ENCODE results near the gene SESN3. TPM values are rescaled to one million over a fixed set of nuclear protein-coding genes. Genes with fewer than 3 reads are reported as not detected.

The SESN3 gene
- total and polyA plus RNA-seq, 4 donors = 4.0 to 73.3 (median 20.1) TPM

GRCh38 chr11:95163106-95163505, 67.9 kb downstream of the SESN3 start:
- H3K9ac ChIP-seq (ENCODE audit: insufficient read depth in 1 of 2, low read length in 2 of 2) = no peak overlapping the region
- DNase-seq (no peak), ATAC-seq (ENCODE audit: insufficient read depth, low FRiP score) (no peak)
- H3K9me3 ChIP-seq (ENCODE audit: control insufficient read depth in 4 of 4, insufficient read depth in 3 of 4, low read length in 3 of 4) = no peaks in the 10 kb centered on the region
- peaks cover 0 to 4% (median 0%) of the 10 kb centered on the region in 4 donors for H3K36me3 ChIP-seq (ENCODE audit: control insufficient read depth in 4 of 4, insufficient read depth in 4 of 4, low read length in 4 of 4)
- no peak overlapping the region for H3K4me3 ChIP-seq
- no peak overlapping the region for H3K27ac ChIP-seq (ENCODE audit: low read depth in 1 of 2, low read length in 1 of 2)
- TF ChIP-seq CTCF (IDR thresholded peaks at IDR 0.05; ENCODE audit: control extremely low read depth, extremely low read depth) = no peak
- peaks cover 0 to 3% (median 0%) of the 10 kb centered on the region in 5 donors for H3K4me1 ChIP-seq (ENCODE audit: control insufficient read depth in 5 of 5, insufficient read depth in 5 of 5, low read length in 5 of 5)
- 28 to 48% methylated on average over 4 of the region's 4 CpGs for WGBS, 2 donors
- H3K27me3 ChIP-seq (ENCODE audit: control insufficient read depth in 3 of 3, insufficient read depth in 3 of 3, low read length in 2 of 3) = no peaks in the 10 kb centered on the region

- WGBS, 2 donors = 93 to 96% methylated on average over 1 of the region's 1 CpG
- H3K27ac ChIP-seq (ENCODE audit: low read depth in 1 of 2, low read length in 1 of 2) = no peak overlapping the region
- ATAC-seq (ENCODE audit: insufficient read depth, low FRiP score) = no peak
- no peaks in the 10 kb centered on the region for H3K36me3 ChIP-seq (ENCODE audit: control insufficient read depth in 4 of 4, insufficient read depth in 4 of 4, low read length in 4 of 4)
- H3K9ac ChIP-seq (ENCODE audit: insufficient read depth in 1 of 2, low read length in 2 of 2) = no peak overlapping the region
- H3K27me3 ChIP-seq (ENCODE audit: control insufficient read depth in 3 of 3, insufficient read depth in 3 of 3, low read length in 2 of 3) = no peaks in the 10 kb centered on the region
- peaks cover 0 to 12% (median 4%) of the 10 kb centered on the region in 5 donors for H3K4me1 ChIP-seq (ENCODE audit: control insufficient read depth in 5 of 5, insufficient read depth in 5 of 5, low read length in 5 of 5)
- H3K9me3 ChIP-seq (ENCODE audit: control insufficient read depth in 4 of 4, insufficient read depth in 3 of 4, low read length in 3 of 4) = no peaks in the 10 kb centered on the region
- TF ChIP-seq CTCF (IDR thresholded peaks at IDR 0.05; ENCODE audit: control extremely low read depth, extremely low read depth) = no peak
- no peak for DNase-seq
- H3K4me3 ChIP-seq = no peak overlapping the region
These were observed 69.8 kb downstream of the SESN3 start for GRCh38 chr11:95161248-95161647.

DNA sequence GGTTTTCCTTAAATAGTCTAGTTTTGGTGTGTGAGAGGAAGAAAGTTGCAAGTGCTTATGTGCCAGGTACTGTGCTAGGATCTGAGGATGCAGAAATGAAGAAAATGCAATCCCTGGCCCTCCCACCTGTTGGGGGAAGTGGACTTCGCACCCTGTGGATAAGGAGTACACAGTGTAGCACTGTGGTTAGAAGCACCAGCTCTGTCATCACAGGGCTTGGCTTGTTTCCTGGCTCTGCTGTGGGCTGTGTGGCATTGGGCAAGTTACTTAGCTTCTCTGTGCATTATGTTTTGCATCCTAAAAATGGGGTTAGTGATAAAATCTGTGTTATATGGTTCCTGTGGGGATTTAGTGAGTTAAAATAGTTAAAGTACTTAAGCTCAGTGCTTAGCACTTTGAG, 73.2 kb downstream of the SESN3 start:
- Histone ChIP-seq H3K27me3 (ENCODE audit: control insufficient read depth in 3 of 3, insufficient read depth in 3 of 3, low read length in 2 of 3) (no peaks in the 10 kb centered on the region), H3K9ac (ENCODE audit: insufficient read depth in 1 of 2, low read length in 2 of 2) (no peak overlapping the region), H3K4me1 (ENCODE audit: control insufficient read depth in 5 of 5, insufficient read depth in 5 of 5, low read length in 5 of 5) (peaks cover 0 to 17% (median 6%) of the 10 kb centered on the region in 5 donors), H3K36me3 (ENCODE audit: control insufficient read depth in 4 of 4, insufficient read depth in 4 of 4, low read length in 4 of 4) (no peaks in the 10 kb centered on the region), H3K27ac (ENCODE audit: low read depth in 1 of 2, low read length in 1 of 2) (peak overlapping the region in 1 of 2 donors; percentile 49), H3K4me3 (no peak overlapping the region), H3K9me3 (ENCODE audit: control insufficient read depth in 4 of 4, insufficient read depth in 3 of 4, low read length in 3 of 4) (no peaks in the 10 kb centered on the region)
- no peak for ATAC-seq (ENCODE audit: insufficient read depth, low FRiP score)
- WGBS, 2 donors = 81 to 100% methylated on average over 1 of the region's 1 CpG
- no peak for TF ChIP-seq CTCF (IDR thresholded peaks at IDR 0.05; ENCODE audit: control extremely low read depth, extremely low read depth)
- DNase-seq = no peak

DNA sequence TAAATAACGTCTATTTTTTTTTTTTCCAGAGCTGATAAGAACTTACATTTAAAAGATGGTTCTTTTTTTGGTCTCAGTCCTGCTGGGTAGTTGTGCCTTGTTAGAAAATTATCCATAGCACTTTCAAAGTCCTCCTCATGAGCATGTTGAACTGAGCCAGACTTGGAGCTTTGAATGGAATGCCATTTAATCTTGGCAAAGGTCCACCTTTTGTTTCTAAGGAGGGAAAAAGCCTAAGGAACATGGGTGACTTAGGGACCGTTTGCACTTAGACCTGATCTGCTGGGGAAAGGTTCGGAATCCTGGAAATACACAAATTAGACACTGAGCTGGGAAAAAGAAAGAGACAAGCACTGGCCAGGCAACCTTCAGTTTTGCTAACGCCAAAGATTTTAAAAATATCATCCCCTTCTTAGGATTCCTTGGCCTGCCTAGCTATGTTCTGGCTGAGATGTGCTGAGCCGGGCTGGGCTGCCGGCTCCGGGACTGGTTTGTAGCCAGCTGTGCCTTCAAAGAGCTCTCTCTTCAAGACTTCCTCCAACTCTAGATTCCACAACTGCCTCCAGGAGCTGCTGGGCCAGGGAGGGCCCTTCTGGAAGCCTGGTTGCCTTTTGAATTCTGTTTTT, 74.0 kb downstream of the SESN3 start:
- ATAC-seq (ENCODE audit: insufficient read depth, low FRiP score) = no peak
- peaks cover 0 to 17% (median 6%) of the 10 kb centered on the region in 5 donors for H3K4me1 ChIP-seq (ENCODE audit: control insufficient read depth in 5 of 5, insufficient read depth in 5 of 5, low read length in 5 of 5)
- no peaks in the 10 kb centered on the region for H3K27me3 ChIP-seq (ENCODE audit: control insufficient read depth in 3 of 3, insufficient read depth in 3 of 3, low read length in 2 of 3)
- DNase-seq = peak; percentile 63 to 87 (median 87)
- no peak for TF ChIP-seq CTCF (IDR thresholded peaks at IDR 0.05; ENCODE audit: control extremely low read depth, extremely low read depth)
- no peak overlapping the region for H3K27ac ChIP-seq (ENCODE audit: low read depth in 1 of 2, low read length in 1 of 2)
- WGBS, 2 donors = 59 to 83% methylated on average over 7 of the region's 7 CpGs
- no peaks in the 10 kb centered on the region for H3K36me3 ChIP-seq (ENCODE audit: control insufficient read depth in 4 of 4, insufficient read depth in 4 of 4, low read length in 4 of 4)
- H3K4me3 ChIP-seq = no peak overlapping the region
- no peak overlapping the region for H3K9ac ChIP-seq (ENCODE audit: insufficient read depth in 1 of 2, low read length in 2 of 2)
- H3K9me3 ChIP-seq (ENCODE audit: control insufficient read depth in 4 of 4, insufficient read depth in 3 of 4, low read length in 3 of 4) = no peaks in the 10 kb centered on the region

All from lung (tissue), 12 donors.